Vagina (tissue), 2 donors: ENCODE results near the gene CREBBP.

Experiments
- CTCF ChIP-seq, 3 experiments: fragments of 450-650 bp in 2 of 3; fragments of 200-600 bp in 1 of 3; sonication (generic) in 1 of 3; IDR thresholded peaks; one replicate each; pipeline ENCODE4 v1.5.1; 2017 to 2019; ENCODE audit warnings: antibody characterized with exemption in 3 of 3, mild to moderate bottlenecking in 2 of 3, moderate library complexity in 2 of 3
- POLR2A ChIP-seq, 2 donors: fragments of 450-650 bp; IDR thresholded peaks; one replicate each; pipeline ENCODE4 v1.6.1; 2017; ENCODE audit warnings: antibody characterized with exemption in 2 of 2, mild to moderate bottlenecking in 2 of 2, moderate library complexity in 2 of 2
- POLR2AphosphoS5 ChIP-seq, 2 donors: sonication (generic); formaldehyde crosslinking; IDR thresholded peaks; one replicate each; pipeline ENCODE4 v1.9.0; 2017; ENCODE audit warnings: antibody characterized with exemption in 2 of 2, mild to moderate bottlenecking in 2 of 2, low read depth in 1 of 2; ENCODE audit not compliant: insufficient read depth in 1 of 2

GRCh38 chr16:3863587-3863986 lies 16.9 kb downstream of the CREBBP start:
- no peak for TF ChIP-seq POLR2AphosphoS5 (IDR thresholded peaks at IDR 0.05; ENCODE audit: insufficient read depth in 1 of 2, low read depth in 1 of 2)
- TF ChIP-seq POLR2A (IDR thresholded peaks at IDR 0.05), result no peak
- TF ChIP-seq CTCF (IDR thresholded peaks at IDR 0.05), result no peak
